ENCODE measurements around the gene ZNF683.
"Not testable (repeated sequence)": the region's sequence is repeated elsewhere in the genome, so short reads cannot be mapped to it uniquely, and the experiment has no call there.

Gene ZNF683

GRCh38 chr1:26372611-26373010 lies at the start of gene ZNF683:
Gene ZNF683 (minus strand): TSS chr1:26372750. CDS start chr1:26368571, 4,179 bp downstream.
- DNase-seq (ENCODE audit: low spot score), result not testable (repeated sequence)

GRCh38 chr1:26419494-26419893 lies 46.9 kb upstream of the ZNF683 start:
- DNase-seq (ENCODE audit: low spot score), result no peak

- no peak for DNase-seq (ENCODE audit: low spot score)
These were observed 46.4 kb upstream of the ZNF683 start for GRCh38 chr1:26418865-26419349.

GRCh38 chr1:26417111-26417759 lies 44.7 kb upstream of the ZNF683 start:
- DNase-seq (ENCODE audit: low spot score), result peak; percentile 83

DNA sequence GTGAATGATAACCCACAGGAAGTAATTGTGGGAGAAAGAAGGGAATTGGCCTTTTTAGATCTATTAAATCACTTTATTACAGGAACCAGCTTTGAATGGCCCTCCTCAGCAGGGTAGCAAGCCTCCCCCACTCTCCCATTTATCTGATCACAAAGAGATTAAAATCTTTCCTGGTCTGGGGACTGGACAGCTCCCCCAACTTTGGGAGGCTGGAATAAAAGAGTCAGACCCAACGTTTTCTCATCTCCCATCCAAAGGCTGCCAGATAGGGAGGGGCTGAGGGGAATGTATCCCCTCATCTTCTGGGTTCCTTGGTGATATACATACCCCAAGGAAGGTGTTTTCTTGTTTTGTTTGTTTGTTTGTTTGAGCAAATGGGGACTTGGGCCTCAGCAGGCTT lies 40.5 kb upstream of the ZNF683 start:
- no peak for DNase-seq (ENCODE audit: low spot score)

DNA sequence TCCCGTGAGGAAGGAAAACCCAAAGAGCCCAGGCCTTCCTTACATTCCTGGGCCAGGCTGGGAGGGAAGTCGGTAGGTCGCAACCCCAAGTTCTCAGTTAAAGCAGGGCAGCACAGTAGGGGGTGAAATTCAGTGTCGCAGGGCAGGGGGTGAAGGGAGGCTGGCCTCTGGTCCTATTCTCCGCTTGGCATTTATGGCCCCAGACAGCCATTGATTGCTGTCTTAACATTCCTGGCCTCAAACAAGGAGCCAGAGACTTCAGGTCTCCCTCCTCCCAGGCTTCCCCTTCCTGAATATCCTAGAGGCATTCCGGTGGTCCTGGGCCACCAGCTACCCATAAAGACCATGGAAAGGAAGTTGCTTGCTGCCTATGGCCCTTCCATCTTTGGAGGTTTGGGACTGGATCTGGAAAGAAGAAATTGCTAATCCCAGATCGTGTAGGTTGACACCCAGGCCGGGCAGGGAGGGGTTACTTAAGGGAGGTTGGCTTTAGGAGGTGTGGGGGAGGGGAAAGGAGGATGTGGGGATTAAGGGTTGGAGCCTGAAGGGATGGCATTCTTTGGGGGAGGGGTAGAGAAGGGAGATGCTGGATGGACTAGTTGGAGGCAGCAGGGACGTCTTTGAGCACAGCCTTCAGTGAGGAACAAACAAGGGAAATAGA lies 39.8 kb upstream of the ZNF683 start:
- DNase-seq (ENCODE audit: low spot score), result no peak

DNA sequence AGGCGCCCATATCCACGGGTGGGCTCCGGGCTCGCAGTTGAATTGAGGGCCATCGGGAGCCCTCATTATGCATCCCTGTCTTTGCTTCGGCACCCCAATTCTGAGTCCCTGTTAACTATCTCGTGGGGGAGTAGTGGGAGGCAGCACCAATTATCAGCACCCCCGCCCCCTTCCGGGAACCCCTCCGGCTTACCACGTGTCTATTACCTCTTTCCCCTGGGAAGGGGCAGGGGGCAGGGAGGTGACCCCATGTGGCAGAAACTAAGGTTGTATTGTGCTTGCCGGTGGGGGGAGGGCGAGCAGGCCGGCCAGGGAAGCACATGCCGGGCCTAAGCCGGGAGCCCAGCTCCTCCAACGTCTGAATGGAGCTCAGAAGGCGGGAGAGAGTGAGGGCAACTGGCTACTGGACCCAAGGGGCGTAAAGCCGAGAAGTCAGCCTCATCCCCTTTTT lies 39.1 kb upstream of the ZNF683 start:
- DNase-seq (ENCODE audit: low spot score), result no peak

DNA sequence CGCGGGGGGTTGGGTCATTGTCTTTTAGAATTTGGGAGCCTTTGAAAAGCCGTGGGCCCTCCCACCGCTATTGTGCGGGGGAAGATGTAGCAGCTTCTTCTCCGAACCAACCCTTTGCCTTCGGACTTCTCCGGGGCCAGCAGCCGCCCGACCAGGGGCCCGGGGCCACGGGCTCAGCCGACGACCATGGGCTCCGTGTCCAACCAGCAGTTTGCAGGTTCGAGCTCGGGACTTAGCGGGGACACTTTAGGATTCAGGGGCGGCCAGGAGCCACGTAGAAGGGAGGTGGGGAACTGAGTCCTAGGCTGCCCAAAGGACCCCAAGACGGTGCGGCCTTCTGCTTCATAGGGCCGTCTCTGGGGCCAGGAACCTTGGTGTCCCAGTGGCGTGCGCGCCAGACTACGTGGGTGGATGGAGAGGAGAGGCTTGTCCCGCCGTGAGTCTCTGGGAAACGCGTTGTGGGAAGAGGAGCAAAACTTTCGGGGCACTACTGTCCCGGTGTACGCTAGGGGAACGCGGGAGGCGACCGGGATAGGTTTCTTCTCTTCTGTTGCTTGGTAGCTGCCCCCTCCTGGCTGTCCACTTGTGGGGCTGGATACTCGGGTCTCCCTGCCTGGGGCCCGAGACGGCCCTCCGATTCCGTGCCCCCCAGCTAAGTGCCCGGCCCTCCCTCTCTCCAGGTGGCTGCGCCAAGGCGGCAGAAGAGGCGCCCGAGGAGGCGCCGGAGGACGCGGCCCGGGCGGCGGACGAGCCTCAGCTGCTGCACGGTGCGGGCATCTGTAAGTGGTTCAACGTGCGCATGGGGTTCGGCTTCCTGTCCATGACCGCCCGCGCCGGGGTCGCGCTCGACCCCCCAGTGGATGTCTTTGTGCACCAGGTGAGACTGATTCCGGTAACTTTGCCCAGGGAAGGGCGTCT lies 38.4 kb upstream of the ZNF683 start, which contains the start of gene LIN28A:
TSS of gene LIN28A (plus strand) at position 112 of the 918 bp plus-strand sequence. CDS start at position 187, 75 bp downstream.
- no peak for DNase-seq (ENCODE audit: low spot score)

- no peak for DNase-seq (ENCODE audit: low spot score)
These were observed 36.7 kb upstream of the ZNF683 start for GRCh38 chr1:26409191-26409807.

GRCh38 chr1:26408604-26409003 lies 36.1 kb upstream of the ZNF683 start:
- DNase-seq (ENCODE audit: low spot score), result peak; percentile 70

DNA sequence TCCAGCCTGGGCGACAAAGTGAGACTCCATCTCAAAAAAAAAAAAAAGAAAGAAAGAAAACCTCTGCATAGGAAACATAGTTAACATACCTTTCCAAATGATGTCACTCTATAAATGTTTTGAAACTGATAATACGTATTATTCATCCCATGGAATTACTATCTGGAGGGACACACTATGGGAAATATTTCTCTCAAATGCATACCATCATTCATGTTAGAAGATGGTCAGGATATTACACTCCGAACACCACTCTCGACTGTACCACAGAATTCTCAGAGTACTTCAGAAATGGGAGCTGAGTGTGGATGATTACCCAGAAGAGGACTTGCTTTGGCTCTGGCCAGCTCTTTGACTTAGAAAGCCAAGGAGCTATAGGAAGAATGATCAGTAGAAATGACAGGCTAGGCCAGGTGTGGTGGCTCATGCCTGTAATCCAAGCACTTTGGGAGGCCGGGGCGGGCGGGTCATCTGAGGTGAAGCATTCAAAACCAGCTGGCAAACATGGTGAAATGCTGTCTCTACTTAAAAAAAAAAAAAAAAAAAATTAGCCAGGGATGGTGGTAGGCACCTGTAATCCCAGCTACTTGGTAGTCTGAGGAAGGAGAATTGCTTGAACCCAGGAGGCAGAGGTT lies 32.8 kb upstream of the ZNF683 start:
- DNase-seq (ENCODE audit: low spot score), result no peak

- no peak for DNase-seq (ENCODE audit: low spot score)
These were observed 32.1 kb upstream of the ZNF683 start for GRCh38 chr1:26404641-26405040.

GRCh38 chr1:26403656-26404055 lies 31.1 kb upstream of the ZNF683 start:
- DNase-seq (ENCODE audit: low spot score), result no peak

DNA sequence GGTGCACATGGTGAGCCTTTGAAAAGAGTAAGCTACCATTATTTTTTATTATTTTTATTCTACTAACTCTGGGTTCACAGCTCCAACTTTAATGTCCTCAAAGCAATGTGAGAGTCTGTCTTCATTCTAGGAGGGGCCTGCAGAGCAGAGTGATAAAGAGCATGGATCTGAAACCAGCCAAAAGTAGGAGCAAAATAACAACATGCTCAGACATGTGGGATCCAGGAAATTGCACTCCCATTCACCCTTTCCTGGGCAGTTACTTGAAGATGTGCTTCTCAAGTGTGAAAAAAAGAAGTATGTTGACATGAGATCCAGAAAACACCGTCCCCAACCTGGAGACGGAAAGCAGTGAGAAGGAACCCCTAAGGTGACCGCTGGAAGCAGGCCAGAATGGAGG lies 29.3 kb upstream of the ZNF683 start:
- DNase-seq (ENCODE audit: low spot score), result no peak

- DNase-seq (ENCODE audit: low spot score), result no peak
These were observed 26.5 kb upstream of the ZNF683 start for GRCh38 chr1:26399034-26399433.

DNA sequence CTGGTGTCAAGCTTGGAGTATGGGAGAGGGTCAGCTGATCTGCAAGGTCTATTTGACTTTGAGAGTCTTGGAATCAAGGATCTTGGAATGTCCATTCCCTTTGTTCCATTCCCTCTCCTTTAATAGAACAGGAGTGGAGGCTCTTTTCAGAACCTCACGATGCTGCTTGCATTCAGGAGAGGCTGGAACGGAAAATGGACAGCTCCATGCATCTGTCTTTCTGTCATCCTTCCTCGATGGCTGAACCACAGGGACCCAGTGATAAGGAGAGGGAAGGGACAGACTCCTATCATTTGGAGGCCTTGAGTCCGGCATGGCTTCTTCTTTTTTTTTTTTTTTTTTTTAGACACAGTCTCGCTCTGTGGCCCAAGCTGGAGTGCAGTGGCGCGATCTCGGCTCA lies 23.2 kb upstream of the ZNF683 start:
- DNase-seq (ENCODE audit: low spot score), result no peak

- DNase-seq (ENCODE audit: low spot score), result peak; percentile 51
These were observed 18.9 kb upstream of the ZNF683 start for GRCh38 chr1:26391450-26391849.

DNA sequence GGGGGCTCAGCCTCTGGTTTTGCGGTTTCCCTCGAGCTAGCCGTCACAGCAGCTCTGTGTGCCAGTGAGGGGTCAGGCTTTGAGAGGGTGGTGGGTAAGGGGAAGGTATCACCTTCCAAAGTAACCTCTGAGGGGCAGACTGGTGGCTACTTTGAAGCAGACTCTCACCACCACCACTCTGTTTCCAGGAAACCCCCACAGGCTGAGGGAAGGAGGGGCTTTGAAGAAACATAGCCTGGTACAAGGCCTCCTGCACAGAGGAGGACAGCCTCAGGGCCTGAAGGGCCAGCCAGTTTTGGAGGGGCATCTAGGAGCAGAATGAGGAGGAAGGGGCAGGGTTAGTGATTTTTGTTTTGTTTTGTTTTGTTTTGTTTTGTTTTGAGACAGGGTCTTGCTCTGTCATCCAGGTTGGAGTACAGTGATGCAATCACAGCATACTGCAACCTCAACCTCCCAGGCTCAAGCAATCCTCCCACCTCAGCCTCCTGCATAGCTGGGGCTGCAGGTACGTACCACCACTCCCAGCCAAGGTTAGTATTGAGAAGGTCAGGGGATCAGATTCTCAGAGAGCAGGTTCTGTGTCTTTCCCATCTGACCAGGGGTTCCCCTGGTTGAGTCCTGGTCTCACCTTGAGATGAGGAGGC lies 17.2 kb upstream of the ZNF683 start:
- no peak for DNase-seq (ENCODE audit: low spot score)

GRCh38 chr1:26388791-26389445 lies 16.4 kb upstream of the ZNF683 start:
- DNase-seq (ENCODE audit: low spot score), result no peak

DNA sequence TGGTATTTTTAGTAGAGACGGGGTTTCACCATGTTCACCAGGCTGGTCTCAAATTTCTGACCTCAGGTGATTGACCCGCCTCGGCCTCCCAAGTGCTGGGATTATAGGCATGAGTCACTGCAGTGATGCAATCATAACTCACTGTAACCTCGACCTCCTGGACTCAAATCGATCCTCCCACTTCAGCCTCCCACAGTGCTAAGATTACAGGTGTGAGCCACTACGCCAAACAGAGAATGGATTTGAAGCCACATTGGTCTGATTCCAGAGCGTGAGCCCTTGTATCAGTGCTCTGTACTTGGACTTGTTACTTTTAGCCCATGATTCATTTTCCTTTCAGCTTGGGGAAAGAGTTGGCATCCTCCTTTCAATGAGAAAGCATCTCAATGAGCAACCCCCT lies 14.9 kb upstream of the ZNF683 start:
- DNase-seq (ENCODE audit: low spot score), result no peak

Measured in CD4-positive, alpha-beta T cell treated with Interleukin-6 at 100 ng/mL for 8 hours (primary cell).